Uterus (tissue), 4 donors: ENCODE data around the gene DNMT1. TPM values are rescaled to one million over a fixed set of nuclear protein-coding genes. Genes with fewer than 3 reads are reported as not detected.

ENCODE experiments used
- DNase-seq, 2 donors: peaks; one replicate each; pipeline ENCODE4 v3.0.0-alpha.2; 2019 to 2020
- H3K27ac ChIP-seq, 2 donors: fragments of 200-600 bp; sonication (generic); 1 replicate in 1 of 2; 2 replicates in 1 of 2; pipeline ENCODE4 v1.5.1; 2016 to 2018
- H3K27me3 ChIP-seq, 2 donors: fragments of 200-600 bp; sonication (generic); one replicate each; pipeline ENCODE4 v1.5.1; 2018 to 2019; ENCODE audit warnings: control low read depth in 1 of 2
- H3K36me3 ChIP-seq, 2 donors: fragments of 200-600 bp; sonication (generic); one replicate each; pipeline ENCODE4 v1.5.1; 2019; ENCODE audit warnings: control low read depth in 1 of 2
- H3K4me1 ChIP-seq, 2 donors: fragments of 200-600 bp; sonication (generic); one replicate each; pipeline ENCODE4 v1.5.1; 2018 to 2019; ENCODE audit warnings: control low read depth in 1 of 2
- H3K4me3 ChIP-seq, 2 donors: fragments of 200-600 bp; sonication (generic); 1 replicate in 1 of 2; 2 replicates in 1 of 2; pipeline ENCODE4 v1.5.1; 2018 to 2019; ENCODE audit warnings: mild to moderate bottlenecking in 1 of 2
- H3K9me3 ChIP-seq, 2 donors: fragments of 200-600 bp; sonication (generic); one replicate each; pipeline ENCODE4 v1.5.1; 2019; ENCODE audit warnings: control low read depth in 1 of 2
- POLR2A ChIP-seq, 2 donors: fragments of 450-650 bp; IDR thresholded peaks; one replicate each; pipeline ENCODE4 v1.6.1; 2016; ENCODE audit warnings: antibody characterized with exemption in 2 of 2, mild to moderate bottlenecking in 1 of 2, moderate library complexity in 1 of 2
- intact Hi-C: fragments of 100-400 bp; cut with DNase I; formaldehyde crosslinking; loops from one replicate; pipeline ENCODE4 v1.15.1; 2023; ENCODE audit warnings: low total_unique reads
- total RNA-seq, 4 donors: library from RNA; depleted of rRNA in 3 of 4; stranded (reverse); fragments of >200 nt in 3 of 4; gene quantifications; one replicate each; pipeline versions ENCODE4 v1.1.0 to v1.2.4, GENCODE V29; 2014 to 2023
- TF ChIP-seq, protein P1 (sequence below), 4 experiments: fragments of 200-600 bp in 2 of 4; fragments of 450-650 bp in 2 of 4; sonication (generic) in 2 of 4; IDR thresholded peaks; one replicate each; pipeline ENCODE4 v1.5.1; 2016 to 2019; ENCODE audit warnings: antibody characterized with exemption in 4 of 4, mild to moderate bottlenecking in 2 of 4, moderate library complexity in 1 of 4
- donor health status: DM: yes; HTN: yes; CAD: no.

The DNMT1 gene
- total RNA-seq, 4 donors from 2014 or later, result 37.6 to 134 (median 67.9) TPM

DNA sequence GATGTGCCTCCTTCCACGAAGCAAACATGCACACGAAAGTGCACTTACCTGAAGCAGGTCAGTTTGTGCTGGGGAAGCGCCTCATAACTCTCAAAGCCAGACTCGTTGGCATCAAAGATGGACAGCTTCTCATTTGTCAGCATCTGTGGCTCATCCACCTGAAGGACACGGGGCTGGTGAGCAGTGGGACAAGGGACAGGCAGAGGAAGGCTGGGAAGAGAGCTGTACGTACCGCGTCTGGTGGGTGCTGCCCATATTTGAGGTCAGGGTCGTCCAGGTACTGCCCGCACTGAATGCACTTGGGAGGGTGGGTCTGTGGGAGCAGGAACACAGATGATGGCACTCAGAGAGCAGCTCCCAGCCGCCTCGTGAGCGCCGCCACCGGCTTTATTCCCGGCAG lies 35.1 kb downstream of the DNMT1 start:
- no peak for DNase-seq
- TF ChIP-seq POLR2A (IDR thresholded peaks at IDR 0.05), result no peak
- TF ChIP-seq, protein P1, sequence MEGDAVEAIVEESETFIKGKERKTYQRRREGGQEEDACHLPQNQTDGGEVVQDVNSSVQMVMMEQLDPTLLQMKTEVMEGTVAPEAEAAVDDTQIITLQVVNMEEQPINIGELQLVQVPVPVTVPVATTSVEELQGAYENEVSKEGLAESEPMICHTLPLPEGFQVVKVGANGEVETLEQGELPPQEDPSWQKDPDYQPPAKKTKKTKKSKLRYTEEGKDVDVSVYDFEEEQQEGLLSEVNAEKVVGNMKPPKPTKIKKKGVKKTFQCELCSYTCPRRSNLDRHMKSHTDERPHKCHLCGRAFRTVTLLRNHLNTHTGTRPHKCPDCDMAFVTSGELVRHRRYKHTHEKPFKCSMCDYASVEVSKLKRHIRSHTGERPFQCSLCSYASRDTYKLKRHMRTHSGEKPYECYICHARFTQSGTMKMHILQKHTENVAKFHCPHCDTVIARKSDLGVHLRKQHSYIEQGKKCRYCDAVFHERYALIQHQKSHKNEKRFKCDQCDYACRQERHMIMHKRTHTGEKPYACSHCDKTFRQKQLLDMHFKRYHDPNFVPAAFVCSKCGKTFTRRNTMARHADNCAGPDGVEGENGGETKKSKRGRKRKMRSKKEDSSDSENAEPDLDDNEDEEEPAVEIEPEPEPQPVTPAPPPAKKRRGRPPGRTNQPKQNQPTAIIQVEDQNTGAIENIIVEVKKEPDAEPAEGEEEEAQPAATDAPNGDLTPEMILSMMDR (IDR thresholded peaks at IDR 0.05), result no peak
- H3K27me3 ChIP-seq, result no peaks in the 10 kb centered on the region
- intact Hi-C loops, result no loop called here
- no peak overlapping the region for H3K27ac ChIP-seq
- H3K36me3 ChIP-seq, result no peaks in the 10 kb centered on the region
- H3K4me3 ChIP-seq, result no peak overlapping the region
- H3K9me3 ChIP-seq, result no peaks in the 10 kb centered on the region
- no peaks in the 10 kb centered on the region for H3K4me1 ChIP-seq

DNA sequence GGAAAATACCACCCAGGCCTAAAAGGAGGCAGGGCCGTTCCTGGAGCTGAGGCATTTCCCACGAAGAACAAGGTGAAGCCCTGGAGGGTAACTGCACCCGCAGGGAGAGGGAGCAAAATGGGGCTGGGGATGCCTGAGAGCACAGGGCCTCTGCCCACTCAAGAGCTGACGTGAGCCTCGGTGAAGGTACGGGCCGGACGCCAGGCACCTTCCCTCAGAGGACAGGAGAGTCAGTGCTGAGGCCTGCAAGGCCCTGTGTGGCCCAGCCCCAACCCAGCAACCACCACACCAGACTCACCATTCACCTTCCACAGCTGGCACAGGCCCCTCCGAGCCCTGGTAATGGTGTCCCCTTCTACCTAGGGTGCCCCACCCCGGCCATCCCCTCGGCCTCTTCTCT lies 36.3 kb downstream of the DNMT1 start:
- no peaks in the 10 kb centered on the region for H3K9me3 ChIP-seq
- H3K27ac ChIP-seq, result no peak overlapping the region
- no peak overlapping the region for H3K4me3 ChIP-seq
- no peak for TF ChIP-seq POLR2A (IDR thresholded peaks at IDR 0.05)
- TF ChIP-seq, protein P1 (IDR thresholded peaks at IDR 0.05), result no peak
- no peak for DNase-seq
- no peaks in the 10 kb centered on the region for H3K27me3 ChIP-seq
- no peaks in the 10 kb centered on the region for H3K4me1 ChIP-seq
- intact Hi-C loops, result no loop called here
- no peaks in the 10 kb centered on the region for H3K36me3 ChIP-seq

DNA sequence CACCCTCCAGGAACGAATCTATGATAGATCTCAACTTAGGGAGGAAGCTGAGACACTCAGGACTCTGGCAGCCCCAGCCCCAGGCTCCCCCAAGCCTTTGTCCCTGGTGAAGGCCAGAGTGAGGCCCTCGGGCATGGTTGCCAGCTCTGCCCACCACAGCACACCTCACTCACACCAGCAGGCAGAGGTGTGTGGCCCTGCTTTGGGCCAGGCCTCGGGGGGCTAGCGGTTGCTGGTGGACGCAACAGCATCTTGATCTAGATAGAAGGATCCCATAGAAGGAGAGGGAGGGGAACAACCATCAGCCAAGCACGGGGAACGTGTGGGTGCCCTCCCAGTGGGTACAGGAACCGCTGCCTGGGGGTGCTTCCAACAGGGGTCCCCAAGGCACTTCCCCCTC lies 36.7 kb downstream of the DNMT1 start:
- H3K4me1 ChIP-seq, result no peaks in the 10 kb centered on the region
- H3K36me3 ChIP-seq, result no peaks in the 10 kb centered on the region
- no peak overlapping the region for H3K27ac ChIP-seq
- no peak for DNase-seq
- intact Hi-C loops, result no loop called here
- TF ChIP-seq POLR2A (IDR thresholded peaks at IDR 0.05), result no peak
- TF ChIP-seq, protein P1 (IDR thresholded peaks at IDR 0.05), result no peak
- no peak overlapping the region for H3K4me3 ChIP-seq
- H3K9me3 ChIP-seq, result no peaks in the 10 kb centered on the region
- no peaks in the 10 kb centered on the region for H3K27me3 ChIP-seq

DNA sequence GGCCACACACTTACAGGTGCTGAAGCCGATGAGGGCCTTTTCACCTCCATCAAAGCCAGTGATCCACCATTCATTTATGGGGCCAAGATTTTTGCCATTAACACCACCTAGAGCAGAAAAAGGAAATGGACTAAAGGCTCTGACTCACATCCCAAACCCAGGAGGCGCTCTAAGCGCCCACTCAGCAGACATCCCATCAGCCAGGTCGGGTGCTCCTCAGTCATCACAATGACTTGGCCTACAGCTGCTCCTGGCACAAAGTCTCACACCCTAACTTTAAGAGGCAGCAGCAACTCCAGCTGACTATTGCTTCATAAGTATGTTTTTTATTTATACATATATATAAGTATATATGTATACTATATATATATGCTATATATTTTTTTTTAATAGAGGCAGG lies 38.9 kb downstream of the DNMT1 start:
- TF ChIP-seq, protein P1 (IDR thresholded peaks at IDR 0.05), result no peak
- TF ChIP-seq POLR2A (IDR thresholded peaks at IDR 0.05), result no peak

DNA sequence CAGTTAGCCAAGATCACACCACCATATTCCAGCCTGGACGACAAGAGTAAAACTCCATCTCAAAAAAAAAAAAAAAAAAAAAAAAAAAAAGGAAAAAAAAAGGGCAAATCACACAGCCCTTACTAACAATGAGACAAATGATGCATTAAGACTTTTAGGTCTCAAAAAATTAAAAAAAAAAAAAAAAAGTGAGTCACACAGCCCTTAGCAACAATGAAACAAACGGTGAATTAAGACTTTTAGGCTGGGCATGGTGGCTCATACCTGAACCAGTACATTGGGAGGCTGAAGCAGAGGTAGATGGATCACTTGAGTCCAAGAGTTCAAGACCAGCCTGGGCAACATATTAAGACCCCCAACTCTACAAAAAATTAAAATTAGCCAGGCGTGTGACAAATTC lies 42.7 kb downstream of the DNMT1 start:
- DNase-seq, result no peak
- intact Hi-C loops, result no loop called here
- Histone ChIP-seq H3K9me3 (no peaks in the 10 kb centered on the region), H3K27ac (no peak overlapping the region), H3K4me1 (no peaks in the 10 kb centered on the region), H3K4me3 (no peak overlapping the region), H3K27me3 (no peaks in the 10 kb centered on the region), H3K36me3 (no peaks in the 10 kb centered on the region)
- TF ChIP-seq, protein P1 (IDR thresholded peaks at IDR 0.05), result no peak
- no peak for TF ChIP-seq POLR2A (IDR thresholded peaks at IDR 0.05)

More for the DNA sequence above, 38.9 kb downstream of the DNMT1 start:
- Histone ChIP-seq H3K27me3 (no peaks in the 10 kb centered on the region), H3K4me3 (no peak overlapping the region), H3K4me1 (no peaks in the 10 kb centered on the region), H3K27ac (no peak overlapping the region), H3K9me3 (no peaks in the 10 kb centered on the region), H3K36me3 (no peaks in the 10 kb centered on the region)
- intact Hi-C loops, result no loop called here
- no peak for DNase-seq
